Measurements from ENCODE around the gene ISCA2.

Gene ISCA2

DNA sequence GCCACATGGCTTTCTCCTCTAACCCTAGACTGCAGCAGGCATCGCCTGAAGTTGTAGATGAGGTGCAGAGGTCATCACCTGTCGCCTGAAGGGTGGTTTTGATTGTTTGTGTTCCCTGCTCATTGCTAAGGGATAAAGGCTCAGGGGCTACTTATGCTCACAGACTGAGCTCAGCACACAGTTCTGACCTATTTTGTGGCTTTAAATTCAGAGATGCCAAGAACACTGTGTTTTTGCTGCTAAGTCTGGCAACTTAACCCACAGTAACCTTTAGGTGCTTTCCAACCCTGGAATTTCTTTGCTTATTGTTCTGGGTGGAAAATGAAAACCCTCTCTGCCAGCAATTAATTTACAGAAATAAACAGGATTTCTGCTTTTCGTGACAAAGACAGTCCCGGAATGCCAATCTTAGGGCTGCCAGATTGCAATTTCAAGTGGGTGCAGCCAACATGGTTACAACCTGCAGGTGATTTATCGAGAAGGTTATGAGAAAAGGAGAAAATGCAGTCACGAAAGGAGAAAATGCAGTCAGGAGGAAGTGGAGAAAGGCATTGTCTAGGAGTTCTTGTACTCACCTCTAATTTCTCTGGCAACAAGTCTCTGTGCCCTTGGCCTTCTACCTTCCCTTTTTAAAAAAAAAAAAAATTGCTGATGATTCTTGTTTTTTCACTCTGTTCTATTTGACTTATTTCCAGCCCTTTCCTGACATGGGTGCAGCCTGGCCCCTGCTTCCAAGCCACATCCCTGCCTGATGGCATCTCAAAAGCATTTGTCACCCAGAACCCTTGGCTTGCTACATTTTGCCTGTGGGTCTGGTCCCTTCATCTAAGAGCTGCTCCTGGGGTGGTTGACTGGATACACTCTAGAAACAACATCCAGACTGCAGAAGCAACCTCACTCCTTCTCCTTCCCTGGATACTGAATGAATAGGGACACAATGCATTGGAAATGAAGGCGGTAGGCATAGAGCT, 23.7 kb upstream of the ISCA2 start:
- in situ Hi-C loops (cut with MboI; ENCODE audit: low pct_unique_long_range_greater_than_20kb, low sequenced_read_pairs, unreplicated experiment): no loop called here
- TF ChIP-seq, protein P1, sequence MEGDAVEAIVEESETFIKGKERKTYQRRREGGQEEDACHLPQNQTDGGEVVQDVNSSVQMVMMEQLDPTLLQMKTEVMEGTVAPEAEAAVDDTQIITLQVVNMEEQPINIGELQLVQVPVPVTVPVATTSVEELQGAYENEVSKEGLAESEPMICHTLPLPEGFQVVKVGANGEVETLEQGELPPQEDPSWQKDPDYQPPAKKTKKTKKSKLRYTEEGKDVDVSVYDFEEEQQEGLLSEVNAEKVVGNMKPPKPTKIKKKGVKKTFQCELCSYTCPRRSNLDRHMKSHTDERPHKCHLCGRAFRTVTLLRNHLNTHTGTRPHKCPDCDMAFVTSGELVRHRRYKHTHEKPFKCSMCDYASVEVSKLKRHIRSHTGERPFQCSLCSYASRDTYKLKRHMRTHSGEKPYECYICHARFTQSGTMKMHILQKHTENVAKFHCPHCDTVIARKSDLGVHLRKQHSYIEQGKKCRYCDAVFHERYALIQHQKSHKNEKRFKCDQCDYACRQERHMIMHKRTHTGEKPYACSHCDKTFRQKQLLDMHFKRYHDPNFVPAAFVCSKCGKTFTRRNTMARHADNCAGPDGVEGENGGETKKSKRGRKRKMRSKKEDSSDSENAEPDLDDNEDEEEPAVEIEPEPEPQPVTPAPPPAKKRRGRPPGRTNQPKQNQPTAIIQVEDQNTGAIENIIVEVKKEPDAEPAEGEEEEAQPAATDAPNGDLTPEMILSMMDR (IDR thresholded peaks at IDR 0.05; ENCODE audit: extremely low read depth, insufficient read depth, missing control alignments): no peak

DNA sequence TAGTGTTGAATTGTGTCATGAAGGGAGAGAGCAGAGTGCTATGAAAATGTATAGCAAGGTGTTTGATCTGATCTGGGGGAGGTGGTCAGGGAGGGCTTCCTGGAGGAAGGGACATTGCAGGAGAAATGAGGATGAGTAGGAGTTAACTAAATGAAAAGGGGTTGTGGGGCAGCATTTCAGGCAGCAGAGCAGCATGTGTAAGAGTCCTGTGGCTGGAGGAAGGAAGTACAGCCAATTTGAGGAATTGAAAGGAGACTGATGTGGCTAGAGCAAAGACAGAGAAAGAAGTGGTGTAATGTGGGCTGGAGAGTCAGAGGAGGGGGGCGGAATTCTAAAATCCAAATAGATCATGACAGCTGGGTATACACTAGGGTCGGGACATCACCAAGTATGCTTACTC, 21.0 kb upstream of the ISCA2 start:
- in situ Hi-C loops (cut with MboI; ENCODE audit: low pct_unique_long_range_greater_than_20kb, low sequenced_read_pairs, unreplicated experiment): no loop called here
- no peak for DNase-seq (ENCODE audit: low spot score)
- TF ChIP-seq, protein P1 (IDR thresholded peaks at IDR 0.05; ENCODE audit: extremely low read depth, insufficient read depth, missing control alignments): no peak

More for the DNA sequence above, 23.7 kb upstream of the ISCA2 start:
- DNase-seq (ENCODE audit: low spot score): no peak

DNA sequence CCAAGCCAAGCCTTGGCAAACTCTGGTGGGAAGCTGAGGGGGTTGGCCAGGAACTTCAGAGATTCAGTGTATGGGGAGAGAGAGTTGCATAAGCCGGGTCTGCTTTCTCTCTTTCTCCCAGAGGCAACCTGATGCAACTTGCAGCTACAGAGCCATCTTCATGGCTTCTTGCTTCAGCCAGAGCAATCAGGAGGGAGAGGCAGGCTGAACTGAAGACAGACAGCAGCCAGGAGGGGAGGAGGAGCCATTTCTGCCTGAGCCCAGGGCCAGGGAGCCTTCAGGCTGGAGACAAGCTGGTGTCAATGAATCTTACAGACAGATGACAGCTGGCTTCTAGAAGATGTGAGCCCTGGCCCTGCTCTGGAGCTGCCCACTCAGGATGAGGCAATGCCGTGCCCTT, 19.2 kb upstream of the ISCA2 start:
- no peak for DNase-seq (ENCODE audit: low spot score)
- TF ChIP-seq, protein P1 (IDR thresholded peaks at IDR 0.05; ENCODE audit: extremely low read depth, insufficient read depth, missing control alignments): no peak
- in situ Hi-C loops (cut with MboI; ENCODE audit: low pct_unique_long_range_greater_than_20kb, low sequenced_read_pairs, unreplicated experiment): no loop called here

DNA sequence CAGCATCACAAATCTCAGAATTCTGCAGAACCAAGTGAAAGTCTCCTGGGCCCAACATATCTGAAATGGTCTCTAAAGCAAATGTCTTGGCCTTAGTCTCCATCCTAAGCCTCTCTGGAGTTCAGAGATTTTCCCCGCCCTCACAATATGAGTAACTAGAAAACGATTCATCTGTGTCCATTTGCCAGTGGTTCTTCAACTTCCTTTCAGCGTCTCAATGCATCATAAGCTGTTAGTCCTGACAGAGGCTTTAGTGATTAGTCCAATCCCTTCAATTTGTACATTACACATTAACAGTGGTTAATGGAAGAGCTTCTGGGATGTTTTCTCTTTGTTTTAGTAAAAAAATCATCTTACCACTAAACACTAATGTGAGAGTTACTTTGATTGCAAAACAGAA, 17.9 kb upstream of the ISCA2 start:
- in situ Hi-C loops (cut with MboI; ENCODE audit: low pct_unique_long_range_greater_than_20kb, low sequenced_read_pairs, unreplicated experiment): no loop called here
- TF ChIP-seq, protein P1 (IDR thresholded peaks at IDR 0.05; ENCODE audit: extremely low read depth, insufficient read depth, missing control alignments): no peak
- no peak for DNase-seq (ENCODE audit: low spot score)

DNA sequence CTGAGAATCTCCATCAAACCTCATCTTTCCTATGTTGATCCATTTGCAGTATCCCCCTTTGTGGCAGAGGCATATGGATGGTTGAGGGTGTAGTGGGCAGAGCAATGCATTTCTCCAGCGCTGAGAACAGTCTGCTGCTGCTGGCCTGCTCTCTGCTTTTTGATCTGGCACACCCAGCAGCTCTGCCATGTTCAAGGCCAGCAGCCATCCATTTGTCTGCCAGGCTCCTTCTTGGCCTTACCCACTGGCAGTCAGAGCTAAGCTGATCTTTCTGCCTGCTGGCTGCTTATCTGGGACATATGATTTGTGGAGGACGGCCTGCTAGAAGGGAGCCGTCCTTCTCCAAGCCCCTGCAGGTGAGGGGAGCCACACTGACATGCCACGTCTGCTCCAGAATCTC, 17.5 kb upstream of the ISCA2 start:
- in situ Hi-C loops (cut with MboI; ENCODE audit: low pct_unique_long_range_greater_than_20kb, low sequenced_read_pairs, unreplicated experiment): no loop called here
- DNase-seq (ENCODE audit: low spot score): no peak
- TF ChIP-seq, protein P1 (IDR thresholded peaks at IDR 0.05; ENCODE audit: extremely low read depth, insufficient read depth, missing control alignments): no peak

DNA sequence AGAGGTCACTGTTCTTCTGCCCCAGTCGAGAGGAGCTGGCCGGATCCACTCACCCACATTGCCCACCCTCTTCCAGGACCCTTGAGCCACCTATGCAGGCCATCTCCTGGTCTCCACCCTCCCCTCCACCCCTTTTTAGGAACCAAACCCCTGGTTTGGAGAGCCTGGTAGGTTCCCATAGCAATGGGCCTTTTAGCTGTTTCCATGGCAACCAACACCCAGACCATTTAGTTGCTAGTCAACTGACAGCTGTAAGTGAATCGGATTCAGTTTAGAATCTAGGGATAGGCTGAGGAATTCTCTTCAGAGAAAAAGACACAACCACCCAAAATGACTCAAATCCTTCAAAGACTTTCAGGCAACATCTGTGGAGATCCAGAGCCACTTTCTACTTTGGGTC, 17.0 kb upstream of the ISCA2 start:
- no peak for DNase-seq (ENCODE audit: low spot score)
- TF ChIP-seq, protein P1 (IDR thresholded peaks at IDR 0.05; ENCODE audit: extremely low read depth, insufficient read depth, missing control alignments): no peak
- in situ Hi-C loops (cut with MboI; ENCODE audit: low pct_unique_long_range_greater_than_20kb, low sequenced_read_pairs, unreplicated experiment): no loop called here
